Colonic mucosa (tissue), 4 donors: ENCODE measurements around the gene AFAP1L2. TPM values are rescaled to one million over a fixed set of nuclear protein-coding genes. Genes with fewer than 3 reads are reported as not detected.
A peak's percentile ranks its signal among the peaks of the same experiment; 100 is the strongest.

Source experiments
- DNase-seq: peaks from one replicate; pipeline ENCODE4 v3.0.0-alpha.2; 2020
- H3K27ac ChIP-seq: fragments of 200-600 bp; one replicate; pipeline ENCODE4 v1.8.0; 2021
- H3K27me3 ChIP-seq: fragments of 200-600 bp; one replicate; pipeline ENCODE4 v1.8.0; 2021
- H3K36me3 ChIP-seq: fragments of 200-600 bp; one replicate; pipeline ENCODE4 v1.8.0; 2021
- H3K4me1 ChIP-seq: fragments of 200-600 bp; one replicate; pipeline ENCODE4 v1.8.0; 2021; ENCODE audit warnings: mild to moderate bottlenecking
- H3K4me3 ChIP-seq: fragments of 200-600 bp; one replicate; pipeline ENCODE4 v1.8.0; 2021
- H3K9ac ChIP-seq, 2 donors: one replicate each; pipeline ENCODE4 v1.7.0; 2013; ENCODE audit warnings: control low read depth in 2 of 2, low read depth in 2 of 2, low read length in 2 of 2
- H3K9me3 ChIP-seq: fragments of 200-600 bp; one replicate; pipeline ENCODE4 v1.8.0; 2021
- CTCF ChIP-seq: fragments of 200-600 bp; IDR thresholded peaks from one replicate; pipeline ENCODE4 v1.8.0; 2022; ENCODE audit warnings: antibody characterized with exemption, mild to moderate bottlenecking
- intact Hi-C: fragments of 100-400 bp; cut with DNase I; formaldehyde crosslinking; loops from one replicate; pipeline ENCODE4 v1.14.1; 2022
- total RNA-seq, 2 donors: library from RNA; stranded (reverse); fragmentation: NEBNext Ultra II Directional in 1 of 2; extraction: Animal tissue kit (Norgen Biotek cat#: 25700) in 1 of 2; gene quantifications; one replicate each; pipeline ENCODE4 v1.2.1, GENCODE V29; 2021
- donor health status: healthy.
- donor health status: DM: no; HTN: no; CAD: no.
- donor health status: DM: no; HTN: no; CAD: no.

AFAP1L2 gene
- total RNA-seq, 2 donors from 2014 or later: 7.9 to 13.7 TPM

GRCh38 chr10:114276066-114276465, 128.2 kb downstream of the AFAP1L2 start:
- H3K9me3 ChIP-seq: no peaks in the 10 kb centered on the region
- no peak overlapping the region for H3K9ac ChIP-seq
- intact Hi-C loops: no loop called here
- H3K36me3 ChIP-seq: no peaks in the 10 kb centered on the region
- DNase-seq: no peak
- no peak overlapping the region for H3K27ac ChIP-seq
- H3K27me3 ChIP-seq: no peaks in the 10 kb centered on the region
- no peak for TF ChIP-seq CTCF
- H3K4me3 ChIP-seq: no peak overlapping the region
- no peaks in the 10 kb centered on the region for H3K4me1 ChIP-seq

- intact Hi-C loops: no loop called here
- H3K27me3 ChIP-seq: no peaks in the 10 kb centered on the region
- TF ChIP-seq CTCF: no peak
- no peaks in the 10 kb centered on the region for H3K9me3 ChIP-seq
- DNase-seq: no peak
- H3K9ac ChIP-seq: no peak overlapping the region
- no peak overlapping the region for H3K27ac ChIP-seq
- H3K36me3 ChIP-seq: no peaks in the 10 kb centered on the region
- peaks cover 3% of the 10 kb centered on the region for H3K4me1 ChIP-seq
- H3K4me3 ChIP-seq: no peak overlapping the region
Measured at GRCh38 chr10:114274616-114275453, 129.5 kb downstream of the AFAP1L2 start.

- H3K4me3 ChIP-seq: no peak overlapping the region
- no peak overlapping the region for H3K9ac ChIP-seq
- H3K36me3 ChIP-seq: no peaks in the 10 kb centered on the region
- no peak for TF ChIP-seq CTCF
- H3K27me3 ChIP-seq: no peaks in the 10 kb centered on the region
- H3K4me1 ChIP-seq: peaks cover 4% of the 10 kb centered on the region
- intact Hi-C loops: no loop called here
- DNase-seq: no peak
- no peak overlapping the region for H3K27ac ChIP-seq
- H3K9me3 ChIP-seq: no peaks in the 10 kb centered on the region
Measured at GRCh38 chr10:114273910-114274309, 130.4 kb downstream of the AFAP1L2 start.

- H3K36me3 ChIP-seq: no peaks in the 10 kb centered on the region
- H3K4me1 ChIP-seq: peaks cover 4% of the 10 kb centered on the region
- intact Hi-C loops: no loop called here
- H3K4me3 ChIP-seq: no peak overlapping the region
- no peaks in the 10 kb centered on the region for H3K27me3 ChIP-seq
- DNase-seq: no peak
- H3K27ac ChIP-seq: no peak overlapping the region
- no peaks in the 10 kb centered on the region for H3K9me3 ChIP-seq
- H3K9ac ChIP-seq: no peak overlapping the region
- no peak for TF ChIP-seq CTCF
Measured at GRCh38 chr10:114272696-114273095, 131.6 kb downstream of the AFAP1L2 start.

- Histone ChIP-seq H3K36me3 (no peaks in the 10 kb centered on the region), H3K9ac (no peak overlapping the region), H3K9me3 (no peaks in the 10 kb centered on the region), H3K27ac (peak overlapping the region; percentile 21), H3K4me1 (peaks cover 4% of the 10 kb centered on the region), H3K27me3 (no peaks in the 10 kb centered on the region), H3K4me3 (no peak overlapping the region)
- TF ChIP-seq CTCF: no peak
- no peak for DNase-seq
- intact Hi-C loops: no loop called here
Measured at GRCh38 chr10:114271779-114272167, 132.5 kb downstream of the AFAP1L2 start.
